Measurements from ENCODE around the gene ABHD14A.

Gene ABHD14A

GRCh38 chr3:52004906-52005395 lies 30.1 kb downstream of the ABHD14A start:
- peaks cover 27% of the 10 kb centered on the region for H3K4me1 ChIP-seq (ENCODE audit: control insufficient read depth, insufficient read depth, low read length)
- no peak overlapping the region for H3K27ac ChIP-seq (ENCODE audit: low read depth, low read length)
- no peaks in the 10 kb centered on the region for H3K9me3 ChIP-seq (ENCODE audit: control insufficient read depth, insufficient read depth, low read depth, low read length)
- no peak overlapping the region for H3K9ac ChIP-seq (ENCODE audit: low read length)
- H3K36me3 ChIP-seq (ENCODE audit: control insufficient read depth, insufficient read depth, low read length) = no peaks in the 10 kb centered on the region
- H3K27me3 ChIP-seq (ENCODE audit: control insufficient read depth, insufficient read depth, low read length) = no peaks in the 10 kb centered on the region
- H3K4me3 ChIP-seq (ENCODE audit: low read depth, low read length) = peak overlapping the region; percentile 13; the same call in 1 of the 2 replicates

GRCh38 chr3:52005571-52005986 lies 30.7 kb downstream of the ABHD14A start:
- no peak overlapping the region for H3K9ac ChIP-seq (ENCODE audit: low read length)
- no peak overlapping the region for H3K27ac ChIP-seq (ENCODE audit: low read depth, low read length)
- H3K36me3 ChIP-seq (ENCODE audit: control insufficient read depth, insufficient read depth, low read length) = no peaks in the 10 kb centered on the region
- H3K9me3 ChIP-seq (ENCODE audit: control insufficient read depth, insufficient read depth, low read depth, low read length) = no peaks in the 10 kb centered on the region
- H3K4me1 ChIP-seq (ENCODE audit: control insufficient read depth, insufficient read depth, low read length) = peaks cover 27% of the 10 kb centered on the region
- no peaks in the 10 kb centered on the region for H3K27me3 ChIP-seq (ENCODE audit: control insufficient read depth, insufficient read depth, low read length)
- H3K4me3 ChIP-seq (ENCODE audit: low read depth, low read length) = peak overlapping the region; percentile 29

GRCh38 chr3:52006017-52006819 lies 31.4 kb downstream of the ABHD14A start:
- no peaks in the 10 kb centered on the region for H3K36me3 ChIP-seq (ENCODE audit: control insufficient read depth, insufficient read depth, low read length)
- H3K4me3 ChIP-seq (ENCODE audit: low read depth, low read length) = peak overlapping the region; percentile 29
- no peaks in the 10 kb centered on the region for H3K27me3 ChIP-seq (ENCODE audit: control insufficient read depth, insufficient read depth, low read length)
- no peaks in the 10 kb centered on the region for H3K9me3 ChIP-seq (ENCODE audit: control insufficient read depth, insufficient read depth, low read depth, low read length)
- H3K9ac ChIP-seq (ENCODE audit: low read length) = no peak overlapping the region
- H3K4me1 ChIP-seq (ENCODE audit: control insufficient read depth, insufficient read depth, low read length) = peaks cover 27% of the 10 kb centered on the region
- no peak overlapping the region for H3K27ac ChIP-seq (ENCODE audit: low read depth, low read length)

- no peak overlapping the region for H3K9ac ChIP-seq (ENCODE audit: low read length)
Measured at GRCh38 chr3:52006820-52007133, 31.9 kb downstream of the ABHD14A start.

GRCh38 chr3:52007291-52007690 lies 32.4 kb downstream of the ABHD14A start:
- Histone ChIP-seq H3K9ac (ENCODE audit: low read length) (no peak overlapping the region), H3K4me1 (ENCODE audit: control insufficient read depth, insufficient read depth, low read length) (peaks cover 27% of the 10 kb centered on the region), H3K4me3 (ENCODE audit: low read depth, low read length) (no peak overlapping the region), H3K36me3 (ENCODE audit: control insufficient read depth, insufficient read depth, low read length) (no peaks in the 10 kb centered on the region), H3K27ac (ENCODE audit: low read depth, low read length) (no peak overlapping the region), H3K27me3 (ENCODE audit: control insufficient read depth, insufficient read depth, low read length) (no peaks in the 10 kb centered on the region), H3K9me3 (ENCODE audit: control insufficient read depth, insufficient read depth, low read depth, low read length) (no peaks in the 10 kb centered on the region)

More at GRCh38 chr3:52006820-52007133, 31.9 kb downstream of the ABHD14A start:
- H3K4me3 ChIP-seq (ENCODE audit: low read depth, low read length) = no peak overlapping the region
- no peaks in the 10 kb centered on the region for H3K27me3 ChIP-seq (ENCODE audit: control insufficient read depth, insufficient read depth, low read length)
- no peak overlapping the region for H3K27ac ChIP-seq (ENCODE audit: low read depth, low read length)
- H3K9me3 ChIP-seq (ENCODE audit: control insufficient read depth, insufficient read depth, low read depth, low read length) = no peaks in the 10 kb centered on the region
- H3K4me1 ChIP-seq (ENCODE audit: control insufficient read depth, insufficient read depth, low read length) = peaks cover 27% of the 10 kb centered on the region
- no peaks in the 10 kb centered on the region for H3K36me3 ChIP-seq (ENCODE audit: control insufficient read depth, insufficient read depth, low read length)

- Histone ChIP-seq H3K27me3 (ENCODE audit: control insufficient read depth, insufficient read depth, low read length) (no peaks in the 10 kb centered on the region), H3K4me3 (ENCODE audit: low read depth, low read length) (no peak overlapping the region), H3K4me1 (ENCODE audit: control insufficient read depth, insufficient read depth, low read length) (peaks cover 18% of the 10 kb centered on the region)
Measured at GRCh38 chr3:52010431-52010830, 35.6 kb downstream of the ABHD14A start.

GRCh38 chr3:52012699-52013098 lies 37.8 kb downstream of the ABHD14A start:
- H3K9ac ChIP-seq (ENCODE audit: low read length) = no peak overlapping the region
- H3K4me3 ChIP-seq (ENCODE audit: low read depth, low read length) = no peak overlapping the region
- H3K36me3 ChIP-seq (ENCODE audit: control insufficient read depth, insufficient read depth, low read length) = no peaks in the 10 kb centered on the region
- H3K27ac ChIP-seq (ENCODE audit: low read depth, low read length) = no peak overlapping the region
- H3K4me1 ChIP-seq (ENCODE audit: control insufficient read depth, insufficient read depth, low read length) = peaks cover 3% of the 10 kb centered on the region; the same call in 1 of the 2 replicates
- H3K9me3 ChIP-seq (ENCODE audit: control insufficient read depth, insufficient read depth, low read depth, low read length) = no peaks in the 10 kb centered on the region
- no peaks in the 10 kb centered on the region for H3K27me3 ChIP-seq (ENCODE audit: control insufficient read depth, insufficient read depth, low read length)

More at GRCh38 chr3:52010431-52010830, 35.6 kb downstream of the ABHD14A start:
- no peak overlapping the region for H3K9ac ChIP-seq (ENCODE audit: low read length)
- no peaks in the 10 kb centered on the region for H3K36me3 ChIP-seq (ENCODE audit: control insufficient read depth, insufficient read depth, low read length)
- H3K27ac ChIP-seq (ENCODE audit: low read depth, low read length) = no peak overlapping the region
- no peaks in the 10 kb centered on the region for H3K9me3 ChIP-seq (ENCODE audit: control insufficient read depth, insufficient read depth, low read depth, low read length)

GRCh38 chr3:52013802-52014598 lies 39.1 kb downstream of the ABHD14A start:
- Histone ChIP-seq H3K9me3 (ENCODE audit: control insufficient read depth, insufficient read depth, low read depth, low read length) (no peaks in the 10 kb centered on the region), H3K27me3 (ENCODE audit: control insufficient read depth, insufficient read depth, low read length) (no peaks in the 10 kb centered on the region), H3K4me3 (ENCODE audit: low read depth, low read length) (no peak overlapping the region), H3K27ac (ENCODE audit: low read depth, low read length) (no peak overlapping the region), H3K4me1 (ENCODE audit: control insufficient read depth, insufficient read depth, low read length) (peaks cover 3% of the 10 kb centered on the region; the same call in 1 of the 2 replicates), H3K36me3 (ENCODE audit: control insufficient read depth, insufficient read depth, low read length) (no peaks in the 10 kb centered on the region), H3K9ac (ENCODE audit: low read length) (no peak overlapping the region)

GRCh38 chr3:52014613-52015012 lies 39.7 kb downstream of the ABHD14A start:
- peaks cover 4% of the 10 kb centered on the region; the same call in 1 of the 2 replicates for H3K4me1 ChIP-seq (ENCODE audit: control insufficient read depth, insufficient read depth, low read length)
- no peak overlapping the region for H3K4me3 ChIP-seq (ENCODE audit: low read depth, low read length)
- H3K9ac ChIP-seq (ENCODE audit: low read length) = no peak overlapping the region
- no peaks in the 10 kb centered on the region for H3K9me3 ChIP-seq (ENCODE audit: control insufficient read depth, insufficient read depth, low read depth, low read length)
- H3K27me3 ChIP-seq (ENCODE audit: control insufficient read depth, insufficient read depth, low read length) = no peaks in the 10 kb centered on the region
- H3K27ac ChIP-seq (ENCODE audit: low read depth, low read length) = no peak overlapping the region
- H3K36me3 ChIP-seq (ENCODE audit: control insufficient read depth, insufficient read depth, low read length) = no peaks in the 10 kb centered on the region

GRCh38 chr3:52015438-52016228 lies 40.8 kb downstream of the ABHD14A start:
- Histone ChIP-seq H3K27ac (ENCODE audit: low read depth, low read length) (no peak overlapping the region), H3K27me3 (ENCODE audit: control insufficient read depth, insufficient read depth, low read length) (no peaks in the 10 kb centered on the region), H3K9ac (ENCODE audit: low read length) (no peak overlapping the region), H3K4me1 (ENCODE audit: control insufficient read depth, insufficient read depth, low read length) (peaks cover 6% of the 10 kb centered on the region; the same call in 1 of the 2 replicates), H3K4me3 (ENCODE audit: low read depth, low read length) (no peak overlapping the region), H3K36me3 (ENCODE audit: control insufficient read depth, insufficient read depth, low read length) (no peaks in the 10 kb centered on the region), H3K9me3 (ENCODE audit: control insufficient read depth, insufficient read depth, low read depth, low read length) (no peaks in the 10 kb centered on the region)

Measured in HUES6 (cell line).